NCI-H187 (cell line): ENCODE results near the gene TLE2.

Source experiments
- DNase-seq, 2 experiments: peaks; one replicate each; lab custom pipeline; 2025; lab: John Stamatoyannopoulos, UW

TLE2 gene

GRCh38 chr19:3029065-3029923 lies at the start of gene TLE2:
Gene TLE2, minus strand, starts transcription at chr19:3029280. Its CDS starts 376 bp downstream, at chr19:3028904.
- no peak for DNase-seq

- peak; percentile 30 to 36 for DNase-seq
Observed at GRCh38 chr19:3075605-3076431, 46.7 kb upstream of the TLE2 start.

GRCh38 chr19:3073931-3074595 lies 45.0 kb upstream of the TLE2 start:
- no peak for DNase-seq

- no peak for DNase-seq
Observed at GRCh38 chr19:3073159-3073563, 44.1 kb upstream of the TLE2 start.

GRCh38 chr19:3071768-3072167 lies 42.7 kb upstream of the TLE2 start:
- DNase-seq, result no peak

- no peak for DNase-seq
Observed at GRCh38 chr19:3068071-3068470, 39.0 kb upstream of the TLE2 start.

GRCh38 chr19:3067563-3067962 lies 38.5 kb upstream of the TLE2 start:
- no peak for DNase-seq

GRCh38 chr19:3066482-3067049 lies 37.5 kb upstream of the TLE2 start:
- no peak for DNase-seq

- no peak for DNase-seq
Observed at GRCh38 chr19:3065675-3066357, 36.7 kb upstream of the TLE2 start.

GRCh38 chr19:3064011-3064330 lies 34.9 kb upstream of the TLE2 start:
- DNase-seq, result no peak

- peak; percentile 27 to 50 for DNase-seq
Observed at GRCh38 chr19:3062165-3063105, 33.4 kb upstream of the TLE2 start, which contains the start of gene TLE5. Gene TLE5, minus strand, starts transcription at chr19:3062495. Its CDS starts 295 bp downstream, at chr19:3062200.

GRCh38 chr19:3061182-3062161 lies 32.4 kb upstream of the TLE2 start:
- no peak for DNase-seq

- no peak for DNase-seq
Observed at GRCh38 chr19:3060857-3061181, 31.7 kb upstream of the TLE2 start.

GRCh38 chr19:3059653-3060052 lies 30.6 kb upstream of the TLE2 start:
- DNase-seq, result no peak

- no peak for DNase-seq
Observed at GRCh38 chr19:3058821-3059314, 29.8 kb upstream of the TLE2 start.

GRCh38 chr19:3058009-3058820 lies 29.1 kb upstream of the TLE2 start:
- DNase-seq, result no peak

- DNase-seq, result no peak
Observed at GRCh38 chr19:3057275-3057714, 28.2 kb upstream of the TLE2 start.

GRCh38 chr19:3056417-3057088 lies 27.5 kb upstream of the TLE2 start:
- DNase-seq, result no peak
